Glutamatergic neuron (in vitro differentiated cells): ENCODE measurements around the gene RABAC1. TPM values are rescaled to one million over a fixed set of nuclear protein-coding genes. Genes with fewer than 3 reads are reported as not detected.

ENCODE experiments used
- DNase-seq: peaks from one replicate; pipeline ENCODE4 v3.0.0; 2022
- H3K27ac Mint-ChIP-seq: one replicate; pipeline ENCODE4 v1.8.0; 2020; ENCODE audit warnings: mild to moderate bottlenecking, mixed read lengths, inconsistent platforms; ENCODE audit not compliant: unreplicated experiment
- H3K27me3 Mint-ChIP-seq: one replicate; pipeline ENCODE4 v1.8.0; 2020; ENCODE audit warnings: mild to moderate bottlenecking, moderate library complexity, mixed read lengths, inconsistent platforms; ENCODE audit not compliant: unreplicated experiment
- H3K36me3 Mint-ChIP-seq: one replicate; pipeline ENCODE4 v1.8.0; 2020; ENCODE audit warnings: mild to moderate bottlenecking, mixed read lengths, inconsistent platforms; ENCODE audit not compliant: unreplicated experiment
- H3K4me1 Mint-ChIP-seq: one replicate; pipeline ENCODE4 v1.8.0; 2020; ENCODE audit warnings: mild to moderate bottlenecking, low read depth, mixed read lengths, inconsistent platforms; ENCODE audit not compliant: unreplicated experiment
- H3K4me3 Mint-ChIP-seq: one replicate; pipeline ENCODE4 v1.8.0; 2020; ENCODE audit warnings: mild to moderate bottlenecking, mixed read lengths, inconsistent platforms; ENCODE audit not compliant: unreplicated experiment
- H3K9me3 Mint-ChIP-seq: one replicate; pipeline ENCODE4 v1.8.0; 2020; ENCODE audit warnings: mild to moderate bottlenecking, moderate library complexity, mixed read lengths, inconsistent platforms; ENCODE audit not compliant: unreplicated experiment
- total RNA-seq: library from RNA; stranded (reverse); fragmentation: NEBNext Ultra II Directional; extraction: Animal tissue kit (Norgen Biotek cat#: 25700); gene quantifications from one replicate; pipeline ENCODE4 v1.2.1, GENCODE V29; 2021; ENCODE audit not compliant: unreplicated experiment
- TF ChIP-seq, protein P1 (sequence below): fragments of 200-600 bp; sonication (generic); IDR thresholded peaks from one replicate; pipeline ENCODE4 v1.5.0; 2021; ENCODE audit not compliant: partially characterized antibody, unreplicated experiment

RABAC1 gene
- total RNA-seq, 1 donor from 2014 or later = 139 TPM

DNA sequence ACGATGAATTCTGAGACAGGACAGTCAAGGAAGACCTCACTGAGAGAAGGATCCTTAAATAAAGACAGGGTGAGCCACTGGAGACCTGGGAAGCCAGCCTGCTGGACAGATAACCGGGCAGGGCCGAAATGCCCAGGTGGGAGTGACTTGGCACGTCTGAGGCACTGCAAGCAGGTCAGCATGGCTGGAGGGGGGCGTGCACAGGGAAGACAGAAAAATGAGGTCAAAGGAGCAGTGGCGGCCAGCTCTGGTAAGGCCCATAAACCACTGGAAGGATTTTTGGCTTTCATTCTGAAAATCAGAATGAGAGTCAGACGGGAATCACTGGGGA is 40.7 kb upstream of the RABAC1 start:
- peaks cover 43% of the 10 kb centered on the region for H3K4me1 Mint-ChIP-seq
- peak overlapping the region; percentile 94 for H3K27ac Mint-ChIP-seq
- peak overlapping the region; percentile 92 for H3K4me3 Mint-ChIP-seq
- TF ChIP-seq, protein P1, sequence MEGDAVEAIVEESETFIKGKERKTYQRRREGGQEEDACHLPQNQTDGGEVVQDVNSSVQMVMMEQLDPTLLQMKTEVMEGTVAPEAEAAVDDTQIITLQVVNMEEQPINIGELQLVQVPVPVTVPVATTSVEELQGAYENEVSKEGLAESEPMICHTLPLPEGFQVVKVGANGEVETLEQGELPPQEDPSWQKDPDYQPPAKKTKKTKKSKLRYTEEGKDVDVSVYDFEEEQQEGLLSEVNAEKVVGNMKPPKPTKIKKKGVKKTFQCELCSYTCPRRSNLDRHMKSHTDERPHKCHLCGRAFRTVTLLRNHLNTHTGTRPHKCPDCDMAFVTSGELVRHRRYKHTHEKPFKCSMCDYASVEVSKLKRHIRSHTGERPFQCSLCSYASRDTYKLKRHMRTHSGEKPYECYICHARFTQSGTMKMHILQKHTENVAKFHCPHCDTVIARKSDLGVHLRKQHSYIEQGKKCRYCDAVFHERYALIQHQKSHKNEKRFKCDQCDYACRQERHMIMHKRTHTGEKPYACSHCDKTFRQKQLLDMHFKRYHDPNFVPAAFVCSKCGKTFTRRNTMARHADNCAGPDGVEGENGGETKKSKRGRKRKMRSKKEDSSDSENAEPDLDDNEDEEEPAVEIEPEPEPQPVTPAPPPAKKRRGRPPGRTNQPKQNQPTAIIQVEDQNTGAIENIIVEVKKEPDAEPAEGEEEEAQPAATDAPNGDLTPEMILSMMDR = no peak
- peaks cover 36% of the 10 kb centered on the region for H3K27me3 Mint-ChIP-seq
- peaks cover 22% of the 10 kb centered on the region for H3K9me3 Mint-ChIP-seq
- no peaks in the 10 kb centered on the region for H3K36me3 Mint-ChIP-seq
- no peak for DNase-seq

GRCh38 chr19:41999071-41999877 is 40.2 kb upstream of the RABAC1 start:
- Mint-ChIP-seq H3K27me3 (peaks cover 37% of the 10 kb centered on the region), H3K9me3 (peaks cover 22% of the 10 kb centered on the region), H3K27ac (peak overlapping the region; percentile 94), H3K36me3 (no peaks in the 10 kb centered on the region), H3K4me1 (peaks cover 47% of the 10 kb centered on the region), H3K4me3 (peak overlapping the region; percentile 92)
- TF ChIP-seq, protein P1 = no peak
- peak; percentile 70 for DNase-seq

DNA sequence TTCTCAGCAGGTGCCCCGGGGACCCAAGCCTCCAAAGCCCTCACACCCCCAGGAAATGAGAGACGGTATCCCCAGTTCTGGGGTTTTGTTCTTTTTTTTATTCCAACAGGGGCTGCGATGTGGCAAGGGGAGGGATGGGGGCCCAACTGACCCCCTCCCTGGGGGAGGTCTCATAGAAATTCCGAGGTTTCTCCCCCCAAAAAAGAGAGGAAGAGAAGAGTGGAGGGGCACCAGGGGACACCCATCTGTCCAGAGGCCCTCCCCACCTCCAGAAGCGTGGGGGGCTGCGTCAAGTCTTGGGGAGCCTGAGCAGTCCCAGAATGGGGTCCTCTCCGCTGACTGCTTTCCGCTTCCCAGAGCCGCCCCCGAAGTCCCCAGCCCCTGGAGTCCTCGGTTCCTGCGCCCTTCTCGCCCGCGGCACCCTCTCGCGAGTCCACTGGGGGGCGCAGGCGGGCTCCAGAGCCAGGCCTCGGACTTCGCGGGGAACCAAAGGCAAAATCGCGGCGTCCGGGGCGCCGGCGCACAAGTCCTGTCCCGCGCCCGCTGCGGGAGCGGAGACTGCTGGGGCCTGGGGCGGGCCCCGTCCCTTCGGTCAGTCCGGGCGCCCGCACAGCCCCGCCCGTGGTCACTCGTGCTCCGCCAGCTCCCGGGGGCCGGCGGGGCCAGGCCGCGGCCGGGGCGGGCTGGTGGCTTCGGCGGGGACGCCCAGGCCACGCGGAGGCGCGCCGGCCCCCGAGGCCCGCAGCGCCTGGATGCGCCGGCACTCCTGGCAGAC is 39.3 kb upstream of the RABAC1 start:
- H3K9me3 Mint-ChIP-seq = peaks cover 21% of the 10 kb centered on the region
- H3K36me3 Mint-ChIP-seq = no peaks in the 10 kb centered on the region
- TF ChIP-seq, protein P1 = peak; percentile 95
- peak overlapping the region; percentile 87 for H3K4me3 Mint-ChIP-seq
- H3K27ac Mint-ChIP-seq = peak overlapping the region; percentile 96
- peaks cover 38% of the 10 kb centered on the region for H3K27me3 Mint-ChIP-seq
- peaks cover 42% of the 10 kb centered on the region for H3K4me1 Mint-ChIP-seq
- DNase-seq = peak; percentile 91

DNA sequence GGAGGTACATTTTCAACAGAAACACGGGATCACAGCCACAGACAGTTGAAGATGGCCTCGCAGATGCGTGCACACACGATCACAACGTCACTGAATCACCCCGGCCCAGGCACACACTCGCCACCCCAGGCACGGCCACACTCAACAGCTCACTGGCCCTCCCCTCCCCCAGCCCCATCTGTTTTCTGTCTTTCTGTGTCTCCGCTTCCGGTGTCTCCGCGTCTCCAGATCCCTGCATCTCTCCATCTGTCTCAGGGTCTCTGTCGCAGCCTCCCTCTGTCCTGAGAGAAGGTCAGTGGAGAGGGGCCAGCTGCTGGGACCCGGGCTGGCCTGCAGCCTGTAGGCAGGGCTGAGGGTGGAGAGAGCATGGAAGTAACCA is 38.7 kb upstream of the RABAC1 start:
- Mint-ChIP-seq H3K36me3 (no peaks in the 10 kb centered on the region), H3K27ac (peak overlapping the region; percentile 96), H3K4me1 (peaks cover 42% of the 10 kb centered on the region), H3K27me3 (peaks cover 41% of the 10 kb centered on the region), H3K4me3 (peak overlapping the region; percentile 87), H3K9me3 (peaks cover 21% of the 10 kb centered on the region)
- TF ChIP-seq, protein P1 = no peak
- DNase-seq = peak; percentile 89
